ENCODE data around the gene CNIH1. TPM values are rescaled to one million over a fixed set of nuclear protein-coding genes. Genes with fewer than 3 reads are reported as not detected.
A peak's percentile ranks its signal among the peaks of the same experiment; 100 is the strongest.

The CNIH1 gene
- polyA plus RNA-seq, 1 of the 3 experiments (the other 2 are of a cell fraction), result 145 TPM

DNA sequence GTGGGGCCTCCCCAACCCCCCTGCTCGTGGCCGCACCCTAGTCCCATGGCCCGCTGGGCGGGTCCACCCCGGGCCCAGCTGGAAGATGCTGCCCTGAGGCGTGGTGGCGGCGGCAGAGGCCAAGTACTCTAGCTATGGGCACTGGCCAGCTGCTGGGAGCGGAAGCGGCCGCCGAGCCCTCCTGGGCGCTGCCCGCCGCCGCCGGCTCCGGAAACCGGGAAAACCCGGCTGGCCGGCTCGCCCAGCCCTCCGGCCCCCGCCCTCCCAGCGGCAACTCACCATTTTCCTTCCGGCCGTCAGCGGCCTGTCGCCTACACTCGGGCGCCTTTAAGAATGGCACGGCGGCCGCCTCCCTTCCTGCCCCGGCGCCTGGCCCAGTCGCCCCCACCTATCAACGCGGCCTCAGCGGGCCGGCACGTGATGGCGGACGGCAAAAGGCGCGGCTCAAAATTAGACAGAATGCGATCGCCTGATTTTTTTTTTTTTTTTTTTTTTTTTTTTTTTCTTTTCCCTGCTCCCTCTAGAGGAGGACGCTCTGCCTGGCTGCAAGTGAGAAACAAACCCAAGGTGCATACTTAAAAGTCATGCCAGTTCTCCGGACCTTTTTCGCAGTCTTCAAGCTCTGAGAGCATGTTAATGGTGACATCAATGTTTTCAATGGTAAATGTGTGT, 47.6 kb upstream of the CNIH1 start, which contains the start of gene GMFB (continued):
- TF ChIP-seq, protein P1, sequence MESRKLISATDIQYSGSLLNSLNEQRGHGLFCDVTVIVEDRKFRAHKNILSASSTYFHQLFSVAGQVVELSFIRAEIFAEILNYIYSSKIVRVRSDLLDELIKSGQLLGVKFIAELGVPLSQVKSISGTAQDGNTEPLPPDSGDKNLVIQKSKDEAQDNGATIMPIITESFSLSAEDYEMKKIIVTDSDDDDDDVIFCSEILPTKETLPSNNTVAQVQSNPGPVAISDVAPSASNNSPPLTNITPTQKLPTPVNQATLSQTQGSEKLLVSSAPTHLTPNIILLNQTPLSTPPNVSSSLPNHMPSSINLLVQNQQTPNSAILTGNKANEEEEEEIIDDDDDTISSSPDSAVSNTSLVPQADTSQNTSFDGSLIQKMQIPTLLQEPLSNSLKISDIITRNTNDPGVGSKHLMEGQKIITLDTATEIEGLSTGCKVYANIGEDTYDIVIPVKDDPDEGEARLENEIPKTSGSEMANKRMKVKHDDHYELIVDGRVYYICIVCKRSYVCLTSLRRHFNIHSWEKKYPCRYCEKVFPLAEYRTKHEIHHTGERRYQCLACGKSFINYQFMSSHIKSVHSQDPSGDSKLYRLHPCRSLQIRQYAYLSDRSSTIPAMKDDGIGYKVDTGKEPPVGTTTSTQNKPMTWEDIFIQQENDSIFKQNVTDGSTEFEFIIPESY (IDR thresholded peaks at IDR 0.05; ENCODE audit: borderline replicate concordance, low read depth), result peak; percentile 60; the same call in 1 of the 2 replicates
- peak; percentile 67 for TF ChIP-seq TAF1 (IDR thresholded peaks at IDR 0.05; ENCODE audit: borderline replicate concordance, low read depth, low read length)
- TF ChIP-seq, protein P2, sequence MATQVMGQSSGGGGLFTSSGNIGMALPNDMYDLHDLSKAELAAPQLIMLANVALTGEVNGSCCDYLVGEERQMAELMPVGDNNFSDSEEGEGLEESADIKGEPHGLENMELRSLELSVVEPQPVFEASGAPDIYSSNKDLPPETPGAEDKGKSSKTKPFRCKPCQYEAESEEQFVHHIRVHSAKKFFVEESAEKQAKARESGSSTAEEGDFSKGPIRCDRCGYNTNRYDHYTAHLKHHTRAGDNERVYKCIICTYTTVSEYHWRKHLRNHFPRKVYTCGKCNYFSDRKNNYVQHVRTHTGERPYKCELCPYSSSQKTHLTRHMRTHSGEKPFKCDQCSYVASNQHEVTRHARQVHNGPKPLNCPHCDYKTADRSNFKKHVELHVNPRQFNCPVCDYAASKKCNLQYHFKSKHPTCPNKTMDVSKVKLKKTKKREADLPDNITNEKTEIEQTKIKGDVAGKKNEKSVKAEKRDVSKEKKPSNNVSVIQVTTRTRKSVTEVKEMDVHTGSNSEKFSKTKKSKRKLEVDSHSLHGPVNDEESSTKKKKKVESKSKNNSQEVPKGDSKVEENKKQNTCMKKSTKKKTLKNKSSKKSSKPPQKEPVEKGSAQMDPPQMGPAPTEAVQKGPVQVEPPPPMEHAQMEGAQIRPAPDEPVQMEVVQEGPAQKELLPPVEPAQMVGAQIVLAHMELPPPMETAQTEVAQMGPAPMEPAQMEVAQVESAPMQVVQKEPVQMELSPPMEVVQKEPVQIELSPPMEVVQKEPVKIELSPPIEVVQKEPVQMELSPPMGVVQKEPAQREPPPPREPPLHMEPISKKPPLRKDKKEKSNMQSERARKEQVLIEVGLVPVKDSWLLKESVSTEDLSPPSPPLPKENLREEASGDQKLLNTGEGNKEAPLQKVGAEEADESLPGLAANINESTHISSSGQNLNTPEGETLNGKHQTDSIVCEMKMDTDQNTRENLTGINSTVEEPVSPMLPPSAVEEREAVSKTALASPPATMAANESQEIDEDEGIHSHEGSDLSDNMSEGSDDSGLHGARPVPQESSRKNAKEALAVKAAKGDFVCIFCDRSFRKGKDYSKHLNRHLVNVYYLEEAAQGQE (IDR thresholded peaks at IDR 0.05; ENCODE audit: low read depth, low read length), result peak; percentile 73; the same call in 1 of the 2 replicates
- TF ChIP-seq, protein P3, sequence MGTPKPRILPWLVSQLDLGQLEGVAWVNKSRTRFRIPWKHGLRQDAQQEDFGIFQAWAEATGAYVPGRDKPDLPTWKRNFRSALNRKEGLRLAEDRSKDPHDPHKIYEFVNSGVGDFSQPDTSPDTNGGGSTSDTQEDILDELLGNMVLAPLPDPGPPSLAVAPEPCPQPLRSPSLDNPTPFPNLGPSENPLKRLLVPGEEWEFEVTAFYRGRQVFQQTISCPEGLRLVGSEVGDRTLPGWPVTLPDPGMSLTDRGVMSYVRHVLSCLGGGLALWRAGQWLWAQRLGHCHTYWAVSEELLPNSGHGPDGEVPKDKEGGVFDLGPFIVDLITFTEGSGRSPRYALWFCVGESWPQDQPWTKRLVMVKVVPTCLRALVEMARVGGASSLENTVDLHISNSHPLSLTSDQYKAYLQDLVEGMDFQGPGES (IDR thresholded peaks at IDR 0.05; ENCODE audit: low read depth, low read length), result no peak
- TF ChIP-seq, protein P4, sequence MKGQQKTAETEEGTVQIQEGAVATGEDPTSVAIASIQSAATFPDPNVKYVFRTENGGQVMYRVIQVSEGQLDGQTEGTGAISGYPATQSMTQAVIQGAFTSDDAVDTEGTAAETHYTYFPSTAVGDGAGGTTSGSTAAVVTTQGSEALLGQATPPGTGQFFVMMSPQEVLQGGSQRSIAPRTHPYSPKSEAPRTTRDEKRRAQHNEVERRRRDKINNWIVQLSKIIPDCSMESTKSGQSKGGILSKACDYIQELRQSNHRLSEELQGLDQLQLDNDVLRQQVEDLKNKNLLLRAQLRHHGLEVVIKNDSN (IDR thresholded peaks at IDR 0.05; ENCODE audit: borderline replicate concordance, low read depth), result peak; percentile 97
- TF ChIP-seq MEF2A (IDR thresholded peaks at IDR 0.05; ENCODE audit: borderline replicate concordance, low read depth), result no peak; the same call in 1 of the 2 replicates
- peak; percentile 70; the same call in 1 of the 2 replicates for TF ChIP-seq ELF1 (IDR thresholded peaks at IDR 0.05)
- peak; percentile 87; the same call in 1 of the 2 replicates for TF ChIP-seq POLR2AphosphoS5 (IDR thresholded peaks at IDR 0.05; ENCODE audit: low read depth, low read length)
- TF ChIP-seq TCF12 (IDR thresholded peaks at IDR 0.05), result no peak; the same call in 1 of the 2 replicates

DNA sequence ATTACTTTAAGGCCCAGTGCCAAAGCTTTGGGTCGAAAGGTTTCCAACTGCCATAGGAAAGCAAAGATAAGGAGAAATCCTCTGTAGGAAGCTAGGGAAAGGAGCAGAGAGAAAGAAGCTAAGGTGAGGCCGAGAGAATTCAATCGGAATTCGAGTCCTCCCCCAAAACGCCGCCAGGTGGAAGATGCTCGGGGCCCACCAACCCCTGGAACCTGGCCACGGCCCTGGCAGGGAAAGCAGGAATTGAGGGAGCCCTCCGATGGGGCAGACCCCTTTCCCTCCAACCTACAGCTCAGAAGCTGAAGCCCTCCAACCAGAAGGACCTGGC, 47.1 kb upstream of the CNIH1 start:
- Histone ChIP-seq H3K9ac (peak overlapping the region; percentile 97), H4K20me1 (ENCODE audit: insufficient read depth) (peaks cover 21% of the 10 kb centered on the region; the same call in 1 of the 2 replicates), H3F3A (replicated peaks; ENCODE audit: insufficient read depth) (peaks cover 15% of the 10 kb centered on the region), H2AFZ (ENCODE audit: low read depth) (peak overlapping the region; percentile 66), H3K79me2 (ENCODE audit: insufficient read depth) (peaks cover 54% of the 10 kb centered on the region), H3K4me2 (peak overlapping the region; percentile 96), H3K36me3 (replicated peaks in 1 of 2; ENCODE audit: control insufficient read depth in 1 of 2, insufficient read depth in 2 of 2, low read length in 1 of 2) (peaks cover 5 to 14% of the 10 kb centered on the region in 2 experiments), H3K9me3 (no peaks in the 10 kb centered on the region), H3K4me1 (ENCODE audit: control insufficient read depth in 1 of 2, insufficient read depth in 2 of 2, low read depth in 1 of 2, low read length in 1 of 2) (peaks cover 5 to 21% of the 10 kb centered on the region in 2 experiments; a peak in 3 of 4 replicates), H3K9me2 (no peaks in the 10 kb centered on the region), H3K4me3 (ENCODE audit: low read depth in 2 of 2, low read length in 1 of 2) (peak overlapping the region; percentile 86 to 93), H3K27ac (ENCODE audit: low read depth in 2 of 2, low read length in 1 of 2) (peak overlapping the region; percentile 88 to 95), H3K27me3 (ENCODE audit: insufficient read depth) (no peaks in the 10 kb centered on the region)
- DNase-seq, result no peak
- no peak for TF ChIP-seq EP300 (IDR thresholded peaks at IDR 0.05; ENCODE audit: borderline replicate concordance in 1 of 2, low read depth in 1 of 2, low read length in 1 of 2)
- TF ChIP-seq, protein P3 (IDR thresholded peaks at IDR 0.05; ENCODE audit: low read depth, low read length), result no peak
- TF ChIP-seq SIN3A (IDR thresholded peaks at IDR 0.05; ENCODE audit: borderline replicate concordance, low read depth, low read length), result no peak
- TF ChIP-seq, protein P5, sequence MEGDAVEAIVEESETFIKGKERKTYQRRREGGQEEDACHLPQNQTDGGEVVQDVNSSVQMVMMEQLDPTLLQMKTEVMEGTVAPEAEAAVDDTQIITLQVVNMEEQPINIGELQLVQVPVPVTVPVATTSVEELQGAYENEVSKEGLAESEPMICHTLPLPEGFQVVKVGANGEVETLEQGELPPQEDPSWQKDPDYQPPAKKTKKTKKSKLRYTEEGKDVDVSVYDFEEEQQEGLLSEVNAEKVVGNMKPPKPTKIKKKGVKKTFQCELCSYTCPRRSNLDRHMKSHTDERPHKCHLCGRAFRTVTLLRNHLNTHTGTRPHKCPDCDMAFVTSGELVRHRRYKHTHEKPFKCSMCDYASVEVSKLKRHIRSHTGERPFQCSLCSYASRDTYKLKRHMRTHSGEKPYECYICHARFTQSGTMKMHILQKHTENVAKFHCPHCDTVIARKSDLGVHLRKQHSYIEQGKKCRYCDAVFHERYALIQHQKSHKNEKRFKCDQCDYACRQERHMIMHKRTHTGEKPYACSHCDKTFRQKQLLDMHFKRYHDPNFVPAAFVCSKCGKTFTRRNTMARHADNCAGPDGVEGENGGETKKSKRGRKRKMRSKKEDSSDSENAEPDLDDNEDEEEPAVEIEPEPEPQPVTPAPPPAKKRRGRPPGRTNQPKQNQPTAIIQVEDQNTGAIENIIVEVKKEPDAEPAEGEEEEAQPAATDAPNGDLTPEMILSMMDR (IDR thresholded peaks at IDR 0.05), result peak; percentile 26; the same call in 1 of the 2 replicates
- TF ChIP-seq ELF1 (IDR thresholded peaks at IDR 0.05), result no peak
- ChIA-PET POLR2A (interaction anchor here (0.8 to 1.0 kb wide), 2 partner anchors 91 to 320 kb away, joined by 3 to 4 read pairs; partner anchors contain the start of gene CDKN3), CTCF (interaction anchor here (0.6 to 2.6 kb wide), 11 partner anchors 9 to 1523 kb away, joined by 3 to 7 read pairs (median 4); no protein-coding TSS in a partner anchor)
- WGBS (ENCODE audit: low lambda C conversion rate), result 1% methylated on average over 9 of the region's 9 CpGs
